GM19239 (cell line): ENCODE results near the gene MAPK6.
"Not testable (repeated sequence)": the region's sequence is repeated elsewhere in the genome, so short reads cannot be mapped to it uniquely, and the experiment has no call there.

Source experiments
- DNase-seq: peaks from one replicate; pipeline ENCODE4 v3.0.0; 2011; ENCODE audit warnings: low spot score; ENCODE audit not compliant: insufficient read length
- FAIRE-seq: peaks from 2 replicates; lab custom pipeline; 2011; peaks lifted over from hg19 to GRCh38; lab: Jason Lieb, UNC

MAPK6 gene

GRCh38 chr15:52037889-52038505, 19.0 kb downstream of the MAPK6 start:
- FAIRE-seq (no peak), DNase-seq (no peak)

DNA sequence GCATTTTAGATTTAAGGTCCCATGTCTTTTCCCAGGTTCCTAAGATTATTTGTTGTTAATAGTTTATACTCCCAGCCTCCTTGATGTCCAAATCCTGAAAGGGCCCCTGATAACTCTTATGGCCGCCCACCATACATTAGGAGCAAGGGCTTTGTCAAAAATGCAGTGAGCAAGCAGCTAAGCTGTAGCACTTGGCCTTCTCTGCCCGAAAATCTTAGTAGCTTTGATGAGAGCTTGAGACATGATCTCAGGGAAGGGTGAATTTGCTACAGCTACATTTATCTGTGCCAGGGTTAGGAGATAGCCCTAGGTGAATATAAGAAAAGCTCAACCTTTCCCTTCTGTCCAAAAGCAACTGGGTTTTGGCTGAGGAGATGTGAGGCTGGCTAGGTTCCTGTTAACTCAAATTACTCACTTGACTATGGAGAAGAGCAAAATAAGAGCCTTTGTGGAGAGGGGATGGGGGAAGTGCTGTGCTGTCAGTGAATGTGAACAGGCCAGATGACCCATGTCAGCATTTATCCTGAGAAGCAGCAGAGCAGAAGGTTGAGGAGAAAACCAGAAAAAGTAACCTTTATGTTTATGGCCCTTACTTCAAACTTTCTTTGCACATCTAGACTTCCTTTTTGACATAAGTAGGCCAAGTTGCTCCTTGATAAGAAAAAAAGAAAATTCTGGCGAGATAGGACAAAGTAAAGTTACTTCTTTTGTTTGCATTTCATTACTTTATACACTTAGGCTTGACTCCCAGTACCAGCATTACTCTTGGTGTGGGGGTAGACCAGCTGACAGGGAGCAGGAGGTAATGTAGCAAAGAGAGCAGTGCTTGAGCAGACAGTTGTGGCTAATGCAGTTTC, 21.1 kb downstream of the MAPK6 start:
- DNase-seq (no peak), FAIRE-seq (no peak)

- DNase-seq = no peak
- no peak for FAIRE-seq
Measured at GRCh38 chr15:52042051-52042851, 23.2 kb downstream of the MAPK6 start.

GRCh38 chr15:52045795-52046298, 26.8 kb downstream of the MAPK6 start:
- DNase-seq = not testable (repeated sequence)
- FAIRE-seq = peak; percentile 75

DNA sequence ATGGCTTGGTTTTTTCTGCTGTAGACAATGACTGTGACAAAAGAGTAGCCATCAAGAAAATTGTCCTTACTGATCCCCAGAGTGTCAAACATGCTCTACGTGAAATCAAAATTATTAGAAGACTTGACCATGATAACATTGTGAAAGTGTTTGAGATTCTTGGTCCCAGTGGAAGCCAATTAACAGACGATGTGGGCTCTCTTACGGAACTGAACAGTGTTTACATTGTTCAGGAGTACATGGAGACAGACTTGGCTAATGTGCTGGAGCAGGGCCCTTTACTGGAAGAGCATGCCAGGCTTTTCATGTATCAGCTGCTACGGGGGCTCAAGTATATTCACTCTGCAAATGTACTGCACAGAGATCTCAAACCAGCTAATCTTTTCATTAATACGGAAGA, 27.5 kb downstream of the MAPK6 start:
- FAIRE-seq, DNase-seq: not testable (repeated sequence)

GRCh38 chr15:52050416-52050815, 31.4 kb downstream of the MAPK6 start:
- DNase-seq (no peak), FAIRE-seq (no peak)

GRCh38 chr15:52052066-52052935, 33.3 kb downstream of the MAPK6 start:
- no peak for DNase-seq
- FAIRE-seq = no peak

DNA sequence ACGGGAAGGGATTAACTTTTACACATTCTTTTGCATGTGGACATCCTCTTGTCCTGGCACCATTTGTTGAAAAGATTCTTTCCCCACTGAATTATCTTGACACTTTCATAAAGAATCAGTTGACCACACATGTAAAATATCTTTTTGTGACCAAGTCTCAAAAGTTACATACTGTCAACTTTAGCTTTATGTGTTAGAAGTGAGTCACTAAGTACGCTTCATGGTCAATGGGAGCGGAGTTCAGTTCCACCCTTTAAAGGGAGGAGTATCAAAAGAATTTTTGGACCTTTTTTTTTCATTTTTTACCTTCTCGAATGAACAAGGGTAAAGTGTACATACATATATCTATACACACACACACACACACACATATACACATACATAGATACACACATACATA, 35.4 kb downstream of the MAPK6 start:
- FAIRE-seq (no peak), DNase-seq (no peak)

- not testable (repeated sequence) for DNase-seq, FAIRE-seq
Measured at GRCh38 chr15:52054858-52055257, 35.8 kb downstream of the MAPK6 start.

DNA sequence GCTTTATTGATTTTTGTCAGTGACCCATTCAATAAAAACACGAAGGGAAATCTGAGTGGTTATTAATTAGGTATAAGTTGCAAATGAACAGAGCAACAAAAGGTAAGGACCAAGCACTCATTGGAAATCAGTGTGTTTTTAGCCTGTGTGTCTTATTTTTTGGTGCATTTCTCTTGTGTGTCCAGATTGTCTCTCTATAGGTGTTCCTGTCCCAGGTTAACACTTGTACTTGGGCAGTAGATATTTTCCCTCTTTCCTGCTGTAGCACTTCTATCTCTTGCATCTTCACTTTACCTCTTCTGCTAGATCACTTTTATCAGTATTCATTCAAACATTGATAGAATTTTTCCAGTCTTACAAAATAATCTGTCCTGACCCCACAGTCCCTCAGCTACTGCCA, 37.0 kb downstream of the MAPK6 start:
- FAIRE-seq (no peak), DNase-seq (no peak)

- DNase-seq = no peak
- FAIRE-seq = no peak
Measured at GRCh38 chr15:52056496-52056895, 37.5 kb downstream of the MAPK6 start.

DNA sequence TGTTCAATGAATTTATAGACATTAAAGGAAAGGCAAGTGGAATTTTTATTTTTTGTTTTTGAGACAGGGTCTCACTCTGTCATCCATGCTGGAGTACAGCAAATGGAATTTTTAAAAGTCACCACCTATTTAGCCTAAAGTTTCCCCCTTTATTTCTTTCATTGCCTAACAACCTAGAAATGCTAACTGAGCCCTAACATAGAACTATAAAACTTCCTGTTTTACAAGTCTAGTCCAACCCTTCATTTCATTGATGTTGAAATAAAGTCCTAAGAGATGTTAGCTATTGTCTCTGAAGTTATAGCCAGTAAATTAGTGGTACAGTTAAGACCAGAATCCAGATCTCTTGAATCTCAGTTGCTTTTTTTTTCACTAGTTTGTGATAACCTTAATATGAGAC, 39.0 kb downstream of the MAPK6 start:
- no peak for DNase-seq
- no peak for FAIRE-seq

DNA sequence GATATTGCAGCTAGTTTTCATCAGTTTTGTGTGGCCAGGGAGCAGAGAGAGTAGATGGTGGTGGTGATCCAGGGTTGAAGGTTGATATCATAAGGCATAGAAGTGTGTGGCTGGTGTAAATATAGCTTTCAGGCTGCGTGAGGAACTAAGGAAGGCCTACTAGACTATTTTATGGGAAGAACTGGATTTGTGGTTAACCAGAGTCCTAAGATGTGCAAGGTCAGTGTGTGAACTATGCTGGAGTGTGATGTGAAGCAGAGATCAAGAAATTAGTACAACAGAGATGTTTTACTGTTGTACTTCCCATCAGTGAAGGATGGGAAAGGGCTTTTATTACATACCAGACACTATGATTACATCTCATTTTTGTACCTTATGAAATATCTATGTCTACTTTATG, 41.5 kb downstream of the MAPK6 start:
- DNase-seq (no peak), FAIRE-seq (no peak)

DNA sequence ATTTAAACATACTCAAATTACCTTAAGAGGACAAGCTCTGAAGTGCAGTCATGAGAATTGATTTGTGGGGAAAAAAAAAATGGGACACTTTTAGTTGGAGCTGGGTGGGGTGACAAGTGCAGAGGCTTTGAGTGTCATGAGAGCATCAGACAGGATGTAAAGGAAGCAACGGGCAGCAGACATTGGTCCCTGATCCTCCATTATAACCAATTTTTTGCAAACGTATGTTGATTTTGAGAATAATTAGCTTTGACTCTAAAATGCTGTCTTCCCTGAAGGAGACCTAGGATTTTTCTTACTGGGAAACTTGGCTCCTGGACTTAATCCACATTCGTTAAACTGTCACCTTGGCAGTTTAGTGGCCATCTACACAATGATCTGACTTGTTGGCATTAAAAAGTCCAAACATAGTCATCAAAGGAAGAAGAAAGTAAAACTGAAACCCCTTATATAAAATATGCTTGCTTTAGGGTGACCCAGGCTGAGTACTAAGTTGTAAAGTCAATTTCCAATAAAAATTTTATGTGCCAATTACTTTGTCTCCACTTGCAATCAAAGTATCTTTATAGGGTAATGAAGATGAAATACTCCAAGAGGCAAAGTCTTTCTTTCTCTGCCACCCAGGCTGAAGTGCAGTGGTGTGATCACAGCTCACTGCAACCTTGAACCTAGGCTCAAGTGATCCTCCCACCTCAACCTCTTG, 48.0 kb downstream of the MAPK6 start:
- FAIRE-seq (no peak), DNase-seq (no peak)

DNA sequence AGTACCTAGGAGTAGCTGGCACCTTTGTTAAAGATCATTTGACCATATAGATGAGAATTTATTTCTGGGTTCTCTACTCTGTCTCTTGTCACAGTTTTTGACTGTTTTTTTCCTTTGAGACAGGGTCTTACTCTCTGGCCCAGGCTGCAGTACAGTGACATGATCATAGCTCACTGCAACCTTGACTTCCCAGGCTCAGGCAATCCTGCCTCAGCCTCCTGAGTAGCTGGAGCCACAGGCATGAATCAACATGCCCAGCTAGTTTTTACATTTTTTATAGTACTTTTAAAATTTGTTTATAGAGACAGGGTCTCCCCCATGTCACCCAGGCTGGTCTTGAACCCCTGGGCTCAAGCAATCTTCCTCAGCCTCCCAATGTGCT, 48.5 kb downstream of the MAPK6 start:
- no peak for DNase-seq
- no peak for FAIRE-seq

- no peak for FAIRE-seq
- DNase-seq = no peak
Measured at GRCh38 chr15:52068004-52068615, 49.1 kb downstream of the MAPK6 start.

DNA sequence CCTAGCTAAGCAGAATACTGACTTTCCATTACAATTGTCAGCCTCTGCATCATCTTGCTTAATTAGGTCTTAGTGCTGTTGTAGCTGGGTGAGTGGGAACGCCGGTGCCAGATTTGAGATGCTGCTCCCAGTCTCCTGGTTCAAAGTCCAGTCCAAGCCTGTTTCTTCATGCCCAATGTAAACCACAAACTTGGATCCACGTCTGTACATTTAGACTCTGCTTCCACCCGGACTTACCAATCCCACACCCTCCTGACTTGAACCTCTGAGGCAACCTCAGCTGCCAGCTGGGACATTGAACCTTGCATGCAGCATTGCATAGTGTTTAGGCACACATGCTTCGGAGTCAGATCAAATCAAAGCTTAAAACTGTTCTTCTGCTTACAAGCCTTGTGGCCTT, 50.5 kb downstream of the MAPK6 start:
- FAIRE-seq = no peak
- DNase-seq = no peak

DNA sequence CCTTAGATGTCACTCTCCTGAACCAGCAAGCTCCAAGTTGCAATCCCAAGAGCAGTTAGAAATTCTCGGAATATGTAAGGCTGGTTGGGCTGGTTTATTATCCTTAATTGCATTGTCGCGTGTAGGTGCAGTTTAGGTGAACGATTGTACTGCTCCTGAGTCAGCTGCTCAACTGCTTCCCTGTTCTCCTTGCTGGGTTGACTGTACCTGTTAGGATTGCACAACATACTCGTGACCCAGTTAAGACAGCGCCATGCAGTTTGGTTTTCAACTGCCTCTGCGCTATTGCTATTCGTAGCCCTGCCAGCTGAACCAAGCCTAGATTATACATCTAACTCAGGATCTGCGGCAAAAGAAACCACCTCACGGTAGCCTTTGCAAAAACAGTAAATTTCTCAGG, 52.6 kb downstream of the MAPK6 start:
- no peak for DNase-seq
- FAIRE-seq = no peak
